Skeletal muscle cell (primary cell): ENCODE measurements around the gene CAPN2.
A peak's percentile ranks its signal among the peaks of the same experiment; 100 is the strongest.

Experiments used
- DNase-seq: peaks from one replicate; pipeline ENCODE4 v3.0.0-alpha.2; 2010; ENCODE audit warnings: low read depth
- H3K4me3 ChIP-seq: 2 replicates; pipeline ENCODE4 v1.5.1; 2011; ENCODE audit warnings: low read depth, mild to moderate bottlenecking, control low read depth, low read length, moderate library complexity

Gene CAPN2

DNA sequence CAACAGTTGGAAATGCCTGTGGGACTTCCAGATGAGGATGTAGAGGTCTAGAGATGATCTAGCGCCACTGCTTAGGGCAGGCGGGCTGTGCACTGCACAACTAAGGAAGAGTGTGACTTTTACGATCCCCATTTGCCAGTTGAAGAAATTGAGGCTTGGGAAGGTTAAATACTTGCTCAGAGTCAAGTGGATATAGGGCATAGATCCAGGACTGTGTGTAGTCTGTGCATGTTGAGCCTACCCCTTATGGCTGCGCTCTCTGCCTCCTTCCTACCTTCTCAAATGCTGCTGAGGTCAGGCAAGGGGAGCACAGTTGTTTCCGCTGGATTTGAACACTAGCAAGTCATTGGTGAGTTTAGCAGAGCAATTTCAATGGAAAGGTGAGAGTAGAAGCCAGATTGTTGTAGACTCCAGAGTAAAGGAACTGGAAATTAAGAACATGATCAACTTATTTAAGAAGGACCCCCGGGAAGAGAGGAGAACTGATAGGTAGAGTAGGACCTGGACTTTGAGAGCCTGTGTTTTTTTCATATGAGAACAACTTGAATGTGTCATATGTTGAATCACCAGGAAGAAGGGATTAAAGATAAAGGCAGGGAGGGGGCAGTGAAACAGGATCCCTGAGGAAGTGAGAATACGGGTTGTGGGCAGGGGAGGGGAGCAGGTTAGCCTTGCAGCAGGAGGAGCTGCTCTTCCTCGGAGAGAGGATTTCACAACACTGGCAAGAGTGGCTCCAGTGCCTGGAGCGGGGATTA is 2.7 kb downstream of the CAPN2 start:
- peak; percentile 79 for DNase-seq
- peak overlapping the region; percentile 35 for H3K4me3 ChIP-seq

DNA sequence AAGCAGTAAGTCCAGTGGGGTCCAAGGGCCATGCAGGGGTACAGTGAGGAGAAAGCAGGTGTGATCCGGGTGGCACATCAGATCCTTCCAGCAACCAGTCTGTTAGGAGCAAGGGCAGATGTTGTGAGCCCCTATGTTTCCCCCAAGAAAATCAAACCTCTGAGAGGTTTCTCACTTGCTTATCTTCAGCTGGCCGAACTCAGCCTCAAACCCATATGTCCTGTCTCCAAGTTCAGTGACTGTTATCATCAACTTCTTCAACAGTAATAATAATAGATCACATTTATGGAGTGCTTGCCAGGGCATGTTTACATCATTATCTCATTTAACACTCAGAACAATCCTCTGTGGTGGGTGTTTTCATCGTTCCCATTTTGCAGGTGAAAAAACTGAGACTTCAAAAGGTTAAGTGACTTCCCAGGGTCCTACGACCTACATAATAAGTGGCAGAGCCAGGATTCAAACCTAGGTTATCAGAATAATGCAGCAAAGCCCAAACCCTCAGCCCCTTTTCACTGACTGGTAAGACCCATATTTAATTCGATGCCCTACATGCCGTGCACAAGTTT is 3.3 kb downstream of the CAPN2 start:
- H3K4me3 ChIP-seq: peak overlapping the region; percentile 35
- DNase-seq: no peak

DNA sequence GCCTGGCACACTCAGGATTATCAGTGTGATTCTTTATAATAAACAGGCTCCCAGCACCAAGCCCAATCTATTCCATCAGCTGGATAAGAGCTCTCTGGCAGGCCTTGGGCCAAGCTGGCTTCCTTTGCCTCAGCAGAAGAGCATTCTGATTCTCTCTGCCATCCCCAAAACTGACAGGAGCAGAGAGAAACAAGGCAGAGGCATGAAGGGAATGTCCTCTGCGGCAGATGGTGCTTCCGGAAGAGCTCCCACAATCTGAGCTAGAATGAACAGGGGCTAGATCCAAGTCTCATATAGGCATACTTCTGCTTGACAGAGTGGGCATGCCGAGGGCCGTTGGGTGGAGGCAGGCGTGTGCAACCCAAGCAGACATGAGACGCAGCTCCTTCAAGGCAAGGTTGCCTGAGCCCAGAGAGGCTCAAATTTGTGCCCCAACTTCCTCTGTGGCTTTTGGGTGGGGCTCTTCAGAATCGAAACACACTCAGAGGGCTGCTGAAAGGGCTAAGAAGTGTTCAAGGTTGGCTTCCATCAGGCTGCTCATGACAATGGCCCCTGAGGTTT is 4.0 kb downstream of the CAPN2 start:
- DNase-seq: no peak
- no peak overlapping the region for H3K4me3 ChIP-seq

DNA sequence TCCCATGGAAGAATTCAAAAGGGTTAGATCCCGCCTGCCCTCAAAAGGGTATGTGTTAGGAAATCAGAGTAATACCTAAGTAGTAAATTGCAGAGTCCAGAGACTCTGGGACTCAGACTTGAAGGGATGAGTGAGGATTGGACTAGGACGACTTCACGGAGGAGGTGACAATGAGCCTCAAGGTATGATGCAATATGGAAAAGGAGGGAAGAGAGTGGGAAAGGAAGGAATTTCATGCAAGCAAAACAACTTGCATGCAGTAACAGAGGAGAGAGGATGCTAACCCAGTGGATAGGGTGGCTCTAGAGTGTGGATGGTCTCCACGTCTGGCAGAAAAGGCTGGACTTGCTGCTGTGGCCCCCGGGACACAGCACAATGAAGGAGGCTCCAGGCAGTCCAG is 4.8 kb downstream of the CAPN2 start:
- no peak overlapping the region for H3K4me3 ChIP-seq
- DNase-seq: no peak

DNA sequence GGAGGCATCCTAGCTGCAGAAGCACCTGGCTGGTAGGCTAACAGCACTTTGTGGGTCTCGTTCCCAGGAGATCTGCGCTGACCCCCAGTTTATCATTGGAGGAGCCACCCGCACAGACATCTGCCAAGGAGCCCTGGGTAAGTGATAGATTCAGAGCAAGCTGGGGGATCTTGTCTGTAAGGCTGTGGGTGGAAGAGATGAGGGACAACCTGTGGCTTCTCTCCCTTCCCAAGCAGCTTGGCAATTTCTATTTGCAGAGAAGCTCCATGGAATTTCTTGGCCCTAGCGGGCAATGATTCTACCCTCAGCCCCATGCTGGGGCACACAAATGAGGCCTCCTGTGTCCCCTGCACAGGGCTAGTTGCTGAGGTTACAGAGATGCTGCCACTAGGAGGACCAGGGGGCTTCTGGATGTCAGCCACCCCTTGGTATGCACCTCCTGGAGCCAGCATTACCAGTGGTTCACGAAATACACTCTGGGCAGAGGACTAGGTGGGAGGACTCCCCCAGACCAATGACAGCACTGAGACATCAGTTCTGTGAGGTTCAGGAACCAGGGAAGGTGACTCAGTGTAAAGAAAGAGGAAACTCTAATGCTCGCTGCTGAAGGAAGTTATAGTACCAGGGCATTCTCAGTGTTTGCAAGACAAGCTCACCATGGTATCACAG is 5.5 kb downstream of the CAPN2 start:
- DNase-seq: no peak
- H3K4me3 ChIP-seq: no peak overlapping the region

DNA sequence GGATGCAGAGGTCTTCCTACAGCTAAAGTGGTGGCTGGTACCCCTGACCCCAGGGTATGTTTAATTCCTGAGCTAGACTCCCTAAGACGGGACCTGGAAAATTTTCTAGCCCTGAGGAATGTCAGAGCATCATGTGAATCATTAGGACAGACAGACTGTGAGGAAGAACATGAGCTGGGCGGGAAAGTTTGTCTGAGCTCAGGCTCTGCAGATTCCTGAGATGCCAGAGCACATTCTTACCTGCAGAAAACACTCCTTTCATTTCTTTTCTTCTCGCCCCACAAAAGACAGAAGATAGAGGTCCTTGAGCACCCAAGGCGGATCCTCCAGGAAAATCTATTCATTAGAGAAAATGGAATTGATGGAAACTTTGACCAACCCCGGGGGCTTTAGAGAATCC is 6.5 kb downstream of the CAPN2 start:
- no peak overlapping the region for H3K4me3 ChIP-seq

DNA sequence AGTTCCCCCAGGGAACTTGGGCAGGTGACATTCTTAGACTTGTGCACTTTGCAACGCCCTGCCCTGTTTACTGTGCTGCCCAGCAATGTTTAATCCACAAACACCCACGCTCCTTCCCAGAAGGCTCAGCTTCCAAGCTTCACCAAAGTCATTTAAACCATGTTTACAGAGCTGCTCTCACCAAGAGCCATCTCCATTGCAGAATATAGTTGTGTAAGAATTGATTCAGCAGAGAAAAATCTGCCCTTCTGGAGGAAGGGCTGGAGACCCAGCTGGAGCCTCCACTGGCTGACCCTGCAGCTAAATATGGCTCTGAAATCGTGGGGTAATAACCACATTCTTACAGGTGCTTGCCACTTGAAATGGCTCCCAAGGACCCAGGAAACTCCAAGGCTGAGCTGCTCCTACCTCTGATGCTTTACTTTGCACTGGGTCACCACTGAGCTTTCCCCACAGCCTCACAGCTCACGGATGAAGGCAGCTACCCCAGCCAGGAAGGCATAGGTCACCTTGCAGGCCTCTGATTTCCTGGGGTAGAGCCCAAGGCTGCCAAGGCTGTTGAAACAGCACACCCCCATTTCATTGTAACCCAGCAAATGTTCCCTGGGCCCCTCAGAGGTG is 8.7 kb downstream of the CAPN2 start:
- no peak for DNase-seq
- no peak overlapping the region for H3K4me3 ChIP-seq

More for the DNA sequence above, 6.5 kb downstream of the CAPN2 start:
- DNase-seq: no peak

DNA sequence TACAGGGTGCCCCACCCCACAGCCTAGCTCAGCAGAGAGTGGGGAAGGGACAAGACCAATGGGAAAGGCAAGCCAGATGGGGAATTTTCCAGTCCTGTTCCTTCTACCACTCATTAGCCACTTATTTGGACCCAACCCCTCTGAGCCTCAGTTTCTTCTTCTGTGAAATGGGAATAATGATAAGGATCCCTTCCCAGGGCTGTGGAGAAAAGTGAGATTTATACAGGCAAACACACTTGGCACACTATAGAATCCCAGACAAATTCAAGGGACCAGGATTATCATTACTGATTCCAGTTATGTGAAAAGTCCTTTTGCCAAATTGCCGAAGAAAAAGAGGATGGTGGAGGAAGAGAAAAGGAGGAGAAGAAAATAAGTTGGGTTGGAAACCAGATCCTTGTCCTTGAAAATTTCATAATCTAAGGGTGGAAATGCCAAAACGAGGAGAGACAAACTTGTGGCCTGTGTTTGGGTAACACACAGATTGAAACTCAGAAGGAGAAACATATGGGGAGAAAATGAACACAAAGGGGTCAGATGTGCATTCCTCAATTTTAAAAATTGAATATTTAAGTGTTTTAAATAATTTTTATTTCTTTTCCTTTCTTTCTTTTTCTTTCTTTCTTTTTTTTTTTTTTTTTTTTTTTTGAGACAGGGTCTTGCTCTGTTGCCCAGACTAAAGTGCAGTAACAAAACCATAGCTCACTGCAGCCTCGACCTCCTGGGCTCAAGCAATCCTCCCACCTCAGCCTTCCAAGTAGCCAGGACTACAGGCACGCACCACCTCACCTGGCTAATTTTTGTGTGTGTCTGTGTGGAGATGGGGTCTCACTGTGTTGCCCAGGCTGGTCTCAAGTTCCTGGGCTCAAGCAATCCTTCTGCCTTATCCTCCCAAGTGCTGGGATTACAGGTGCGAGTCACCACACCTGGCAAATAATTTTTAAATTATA is 9.6 kb downstream of the CAPN2 start:
- DNase-seq: no peak
- no peak overlapping the region for H3K4me3 ChIP-seq

DNA sequence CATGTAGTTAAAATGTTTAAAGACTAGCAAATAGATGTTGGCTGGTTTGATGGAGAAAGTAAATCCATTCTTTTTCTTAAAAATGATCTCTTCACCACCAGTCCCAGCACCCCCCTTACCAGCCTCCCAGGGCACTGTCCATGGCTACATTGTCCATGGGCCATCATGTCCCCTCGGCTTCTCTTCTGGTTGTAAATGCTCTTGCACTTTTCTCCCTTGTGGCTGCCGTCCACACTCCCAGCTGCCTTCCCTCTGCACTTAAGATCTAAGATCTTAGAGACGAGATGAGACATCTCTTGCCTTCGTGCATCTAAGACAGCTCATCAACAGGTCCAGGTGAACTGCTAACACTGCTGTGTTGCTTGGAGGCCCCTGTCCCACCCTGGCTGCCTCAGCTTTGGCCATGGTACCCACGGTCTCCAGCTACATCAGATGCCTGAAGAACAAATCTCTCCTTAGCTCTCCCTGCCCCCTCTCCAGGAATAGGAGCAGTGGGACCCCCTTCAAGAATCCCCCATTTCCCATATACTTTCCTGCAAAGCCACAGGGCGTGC is 11.1 kb downstream of the CAPN2 start:
- H3K4me3 ChIP-seq: no peak overlapping the region
- no peak for DNase-seq

DNA sequence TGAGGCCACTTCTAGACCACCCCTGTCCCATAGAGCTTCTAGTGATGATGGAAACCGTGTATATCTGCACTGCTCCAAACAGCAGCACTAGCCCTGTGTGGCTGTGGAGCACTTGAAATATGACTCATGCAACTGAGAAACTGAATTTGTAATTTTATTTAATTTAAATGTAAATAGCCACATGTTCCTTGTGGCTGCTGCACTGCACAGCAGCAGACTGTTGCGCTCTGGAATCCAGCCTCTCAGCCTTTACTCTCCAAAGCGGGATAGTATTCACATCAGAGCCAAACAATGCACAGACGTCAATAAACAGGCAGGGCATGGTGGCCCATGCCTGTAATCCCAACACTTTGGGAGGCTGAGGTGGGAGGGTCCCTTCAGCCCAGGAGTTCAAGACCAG is 12.0 kb downstream of the CAPN2 start:
- no peak overlapping the region for H3K4me3 ChIP-seq
- DNase-seq: no peak

DNA sequence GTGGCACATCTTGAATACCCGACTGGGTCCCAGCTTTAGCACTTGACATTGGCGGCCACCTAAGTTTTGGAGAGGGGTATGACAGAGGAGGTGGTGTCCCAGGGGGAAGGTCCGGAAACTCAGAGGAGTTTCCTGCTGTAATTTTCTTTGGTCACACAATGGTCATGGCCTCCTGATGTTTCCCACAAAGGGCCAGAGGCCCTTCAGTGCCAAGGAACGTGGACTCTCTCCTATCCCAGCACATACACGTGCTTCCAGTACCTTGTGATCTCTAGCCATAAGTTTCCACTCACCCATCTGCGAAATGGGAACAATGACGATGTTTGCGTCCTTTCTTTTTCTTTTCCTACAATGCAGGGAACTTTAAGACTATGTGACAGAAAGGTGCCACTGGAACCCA is 13.2 kb downstream of the CAPN2 start:
- no peak for DNase-seq
- H3K4me3 ChIP-seq: no peak overlapping the region

DNA sequence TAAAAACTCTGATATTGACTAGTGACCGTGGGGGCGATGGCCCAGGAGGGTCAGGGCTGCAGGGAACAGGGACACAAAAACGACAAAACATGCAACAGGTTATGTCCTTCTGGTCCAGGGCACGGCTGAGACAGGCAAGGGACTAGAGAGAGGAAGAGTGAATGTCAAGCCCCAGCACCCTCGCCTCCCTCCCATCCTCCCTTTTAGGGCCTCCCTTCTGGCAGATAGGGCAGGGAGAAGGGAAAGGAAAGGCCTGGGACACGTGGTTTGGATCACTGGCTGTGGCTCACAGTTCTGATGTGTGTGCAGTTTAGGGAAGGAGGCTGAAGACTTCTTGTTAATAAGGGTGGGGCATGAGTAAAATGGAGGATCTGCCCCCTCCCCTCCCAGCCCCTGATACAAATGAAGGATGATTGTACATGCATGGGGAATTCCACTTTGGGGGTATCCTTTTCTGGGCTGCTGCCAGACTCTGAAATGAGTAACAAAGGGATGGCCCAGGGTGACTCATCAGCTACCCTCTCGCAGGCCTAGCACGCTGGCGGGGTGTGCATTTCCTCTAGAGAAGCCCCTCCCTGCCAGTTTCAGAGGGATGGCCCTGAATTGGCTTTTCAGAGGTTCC is 14.2 kb downstream of the CAPN2 start:
- peak; percentile 90 for DNase-seq
- H3K4me3 ChIP-seq: no peak overlapping the region

DNA sequence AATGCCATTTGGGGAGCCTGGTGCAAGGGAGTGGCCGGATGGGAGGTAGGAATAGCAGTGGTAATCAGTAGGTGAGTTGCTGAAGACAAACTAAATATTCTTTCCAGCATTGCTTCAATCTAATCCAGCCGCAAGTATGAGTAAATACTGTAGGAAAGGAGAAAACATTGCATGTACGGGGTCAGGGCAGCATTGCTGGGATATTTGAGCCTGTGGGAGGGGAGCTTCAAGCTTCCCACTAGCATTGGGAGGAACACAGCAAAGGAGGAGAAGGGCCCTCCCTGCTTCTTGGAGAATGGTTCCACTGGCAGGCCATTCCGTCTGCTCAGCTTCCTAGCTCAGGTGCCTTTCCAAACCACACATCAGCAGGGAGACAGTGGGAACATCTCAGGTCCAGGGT is 15.2 kb downstream of the CAPN2 start:
- no peak overlapping the region for H3K4me3 ChIP-seq

DNA sequence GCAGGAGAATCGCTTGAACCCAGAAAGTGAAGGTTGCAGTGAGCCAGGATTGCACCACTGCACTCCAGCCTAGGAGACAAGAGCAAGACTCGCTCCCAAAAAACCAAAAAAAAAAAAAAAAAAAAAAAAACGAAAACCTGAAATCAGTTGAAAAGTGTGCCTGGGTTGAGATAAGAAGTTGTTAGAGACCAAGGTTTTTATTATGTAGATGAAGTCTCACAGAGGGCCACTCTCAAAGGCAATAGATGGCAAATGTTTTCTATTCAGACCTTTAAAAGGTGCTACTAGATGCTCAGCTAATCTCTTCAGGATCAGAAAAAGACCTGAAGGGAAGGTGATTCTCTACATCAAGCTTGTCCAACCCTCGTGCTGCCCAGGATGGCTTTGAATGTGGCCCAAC is 17.6 kb downstream of the CAPN2 start:
- DNase-seq: no peak
- H3K4me3 ChIP-seq: no peak overlapping the region

More for the DNA sequence above, 15.2 kb downstream of the CAPN2 start:
- no peak for DNase-seq

DNA sequence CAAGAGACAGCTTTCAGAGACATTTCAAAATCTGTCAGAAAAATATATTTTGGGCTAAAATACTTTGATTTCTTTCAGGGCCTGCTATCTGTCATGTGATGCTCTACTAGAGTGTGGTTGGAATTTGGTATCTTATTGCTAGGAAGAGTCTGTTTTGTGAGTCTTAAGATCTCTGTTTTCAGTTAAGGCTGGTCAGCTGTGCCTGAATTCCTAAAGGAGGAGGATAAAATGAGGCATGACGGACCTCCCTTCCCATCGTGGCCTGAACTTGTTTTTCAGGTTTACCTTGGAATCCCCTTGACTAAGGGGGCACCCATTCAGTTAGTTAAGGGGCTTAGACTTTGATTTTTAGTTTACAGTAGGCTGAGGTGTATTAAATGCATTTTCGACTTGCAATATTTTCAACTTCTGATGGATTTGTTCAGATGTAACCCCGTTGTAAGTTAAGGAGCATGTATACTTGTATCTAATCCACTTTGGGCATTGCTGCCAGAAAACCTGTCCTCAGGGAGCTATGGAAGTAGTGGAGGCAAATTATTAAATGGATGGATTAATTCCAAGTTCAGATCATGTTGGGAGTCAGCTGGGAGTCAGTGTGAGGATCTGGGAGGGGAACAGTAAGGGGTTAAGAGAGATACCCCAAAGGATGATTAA is 18.3 kb downstream of the CAPN2 start:
- DNase-seq: no peak
- no peak overlapping the region for H3K4me3 ChIP-seq

DNA sequence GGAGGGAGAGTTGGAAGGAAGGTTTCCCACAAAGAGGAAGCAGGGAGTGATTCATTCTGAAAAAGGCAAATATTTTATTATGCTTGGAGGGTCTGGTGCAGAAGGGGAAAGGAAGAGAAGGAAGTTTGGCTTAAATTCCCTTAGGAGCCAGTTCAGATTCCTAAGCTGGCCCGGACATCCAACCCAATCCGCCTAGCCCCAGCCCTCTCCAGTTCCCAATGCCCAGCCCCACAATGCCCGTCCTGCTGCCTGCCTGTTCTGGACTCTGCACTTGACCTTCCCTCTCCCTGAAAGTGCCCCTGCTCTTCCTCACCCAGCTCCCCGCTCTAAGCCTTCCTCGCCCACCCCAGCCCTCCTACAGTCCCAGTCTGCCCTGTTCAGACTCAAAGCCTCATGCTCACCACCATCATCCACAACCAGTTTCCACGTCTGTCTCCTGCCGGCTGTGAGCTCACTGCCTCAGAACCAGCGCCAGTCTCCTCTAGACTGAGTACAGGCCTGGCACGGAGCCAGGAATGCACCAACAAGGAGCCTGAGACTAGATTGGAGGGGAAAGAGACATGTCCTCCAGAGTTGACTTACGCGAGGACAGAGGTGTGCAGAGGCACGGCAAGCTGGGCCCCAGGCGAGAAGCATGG is 18.9 kb downstream of the CAPN2 start:
- no peak overlapping the region for H3K4me3 ChIP-seq
- no peak for DNase-seq

DNA sequence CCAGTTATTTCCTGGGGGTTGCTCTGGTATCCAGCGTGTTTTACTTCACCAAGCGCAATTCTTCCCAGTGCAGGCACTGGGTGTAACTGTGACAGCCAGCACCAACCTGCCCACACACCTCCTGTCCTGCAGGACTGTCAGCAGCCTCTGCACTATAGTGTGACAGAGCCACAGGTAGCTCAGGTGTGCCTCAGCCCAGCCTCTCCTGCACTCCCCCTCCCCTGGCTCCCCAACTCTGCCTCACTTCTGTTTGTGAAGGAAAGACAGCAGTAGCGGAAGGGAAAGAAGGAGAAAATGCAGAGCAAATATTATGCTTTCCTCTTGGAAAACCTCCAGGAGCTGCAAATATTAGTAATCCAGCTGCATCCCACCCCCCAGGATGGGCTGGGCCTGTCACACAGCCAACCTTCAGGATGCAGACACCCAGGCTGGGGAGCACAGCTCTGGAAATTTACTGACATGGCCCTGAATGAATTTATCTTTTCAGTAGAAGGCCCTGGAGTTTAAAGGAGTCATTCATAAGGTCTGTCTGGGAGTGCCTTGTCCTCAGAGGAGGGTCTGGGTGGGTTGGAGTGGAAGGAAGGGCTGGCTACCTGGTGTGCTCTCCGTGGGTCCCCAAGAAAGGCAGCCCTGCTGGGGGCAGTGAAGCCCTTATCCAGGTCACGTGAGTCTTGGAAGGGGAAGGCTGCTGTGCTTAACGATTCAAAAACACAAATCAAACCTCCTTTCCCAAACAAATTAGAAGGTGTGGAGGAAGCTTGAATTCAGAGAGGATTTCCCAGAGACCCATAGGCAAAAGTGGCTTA is 20.9 kb downstream of the CAPN2 start:
- H3K4me3 ChIP-seq: no peak overlapping the region
- DNase-seq: no peak
